Thoracic aorta (tissue), 2 donors: ENCODE results near the gene JAM2. TPM values are rescaled to one million over a fixed set of nuclear protein-coding genes. Genes with fewer than 3 reads are reported as not detected.
A peak's percentile ranks its signal among the peaks of the same experiment; 100 is the strongest.

Experiments used
- ATAC-seq: fragments of 150-250 bp; one replicate; pipeline ENCODE4 v1.8.0; 2017; ENCODE audit warnings: low read depth; ENCODE audit not compliant: insufficient number of reproducible peaks, low FRiP score
- DNase-seq: peaks from one replicate; pipeline ENCODE4 v3.0.0-alpha.2; 2020; ENCODE audit warnings: low spot score
- H3K27ac ChIP-seq, 2 donors: fragments of 200-600 bp; sonication (generic); 1 replicate in 1 of 2; 2 replicates in 1 of 2; pipeline ENCODE4 v1.5.1; 2016; ENCODE audit warnings: mild to moderate bottlenecking in 2 of 2, moderate library complexity in 2 of 2
- H3K27me3 ChIP-seq: fragments of 200-600 bp; sonication (generic); replicated peaks from 2 replicates; pipeline ENCODE4 v1.6.0; 2016; ENCODE audit warnings: mild to moderate bottlenecking; ENCODE audit not compliant: insufficient read depth
- H3K36me3 ChIP-seq: fragments of 200-600 bp; sonication (generic); one replicate; pipeline ENCODE4 v1.5.1; 2016
- H3K4me1 ChIP-seq, 2 donors: fragments of 200-600 bp; sonication (generic); 1 replicate in 1 of 2; 2 replicates in 1 of 2; pipeline versions ENCODE4 v1.5.1 to v1.6.0; 2016; ENCODE audit warnings: low read depth in 2 of 2, mild to moderate bottlenecking in 1 of 2; ENCODE audit not compliant: control insufficient read depth in 1 of 2
- H3K4me3 ChIP-seq: fragments of 200-600 bp; sonication (generic); 2 replicates; pipeline ENCODE4 v1.5.1; 2016; ENCODE audit warnings: mild to moderate bottlenecking
- H3K9me3 ChIP-seq: fragments of 200-600 bp; sonication (generic); 2 replicates; pipeline ENCODE4 v1.5.1; 2016
- total RNA-seq, 2 donors: library from RNA; depleted of rRNA; stranded (reverse); fragments of >200 nt; gene quantifications; one replicate each; pipeline versions ENCODE4 v1.1.0 to v1.2.3, GENCODE V29; 2016
- TF ChIP-seq, protein P1 (sequence below): fragments of 200-600 bp; sonication (generic); IDR thresholded peaks from one replicate; pipeline ENCODE4 v1.5.1; 2019; ENCODE audit warnings: antibody characterized with exemption

Gene JAM2
- total RNA-seq, 2 donors from 2014 or later = 10.2 to 20.9 TPM

GRCh38 chr21:25626757-25627156 lies 12.3 kb upstream of the JAM2 start:
- H3K27ac ChIP-seq = no peak overlapping the region
- H3K27me3 ChIP-seq = no peaks in the 10 kb centered on the region
- no peaks in the 10 kb centered on the region for H3K4me1 ChIP-seq
- TF ChIP-seq, protein P1, sequence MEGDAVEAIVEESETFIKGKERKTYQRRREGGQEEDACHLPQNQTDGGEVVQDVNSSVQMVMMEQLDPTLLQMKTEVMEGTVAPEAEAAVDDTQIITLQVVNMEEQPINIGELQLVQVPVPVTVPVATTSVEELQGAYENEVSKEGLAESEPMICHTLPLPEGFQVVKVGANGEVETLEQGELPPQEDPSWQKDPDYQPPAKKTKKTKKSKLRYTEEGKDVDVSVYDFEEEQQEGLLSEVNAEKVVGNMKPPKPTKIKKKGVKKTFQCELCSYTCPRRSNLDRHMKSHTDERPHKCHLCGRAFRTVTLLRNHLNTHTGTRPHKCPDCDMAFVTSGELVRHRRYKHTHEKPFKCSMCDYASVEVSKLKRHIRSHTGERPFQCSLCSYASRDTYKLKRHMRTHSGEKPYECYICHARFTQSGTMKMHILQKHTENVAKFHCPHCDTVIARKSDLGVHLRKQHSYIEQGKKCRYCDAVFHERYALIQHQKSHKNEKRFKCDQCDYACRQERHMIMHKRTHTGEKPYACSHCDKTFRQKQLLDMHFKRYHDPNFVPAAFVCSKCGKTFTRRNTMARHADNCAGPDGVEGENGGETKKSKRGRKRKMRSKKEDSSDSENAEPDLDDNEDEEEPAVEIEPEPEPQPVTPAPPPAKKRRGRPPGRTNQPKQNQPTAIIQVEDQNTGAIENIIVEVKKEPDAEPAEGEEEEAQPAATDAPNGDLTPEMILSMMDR = no peak
- DNase-seq = no peak
- H3K4me3 ChIP-seq = no peak overlapping the region
- no peak for ATAC-seq
- no peaks in the 10 kb centered on the region for H3K9me3 ChIP-seq
- H3K36me3 ChIP-seq = no peaks in the 10 kb centered on the region

GRCh38 chr21:25632296-25632695 lies 6.8 kb upstream of the JAM2 start:
- Histone ChIP-seq H3K4me3 (no peak overlapping the region), H3K4me1 (no peaks in the 10 kb centered on the region), H3K9me3 (no peaks in the 10 kb centered on the region), H3K27me3 (no peaks in the 10 kb centered on the region), H3K36me3 (no peaks in the 10 kb centered on the region), H3K27ac (no peak overlapping the region)
- ATAC-seq = no peak
- TF ChIP-seq, protein P1 = no peak
- no peak for DNase-seq

- H3K4me1 ChIP-seq = peaks cover 0 to 6% of the 10 kb centered on the region in 2 donors
- TF ChIP-seq, protein P1 = no peak
- no peak for DNase-seq
- ATAC-seq = no peak
- H3K4me3 ChIP-seq = no peak overlapping the region
- H3K27me3 ChIP-seq = no peaks in the 10 kb centered on the region
- H3K27ac ChIP-seq = no peak overlapping the region
- H3K9me3 ChIP-seq = no peaks in the 10 kb centered on the region
- H3K36me3 ChIP-seq = no peaks in the 10 kb centered on the region
These were observed 3.7 kb upstream of the JAM2 start for GRCh38 chr21:25635310-25635709.

DNA sequence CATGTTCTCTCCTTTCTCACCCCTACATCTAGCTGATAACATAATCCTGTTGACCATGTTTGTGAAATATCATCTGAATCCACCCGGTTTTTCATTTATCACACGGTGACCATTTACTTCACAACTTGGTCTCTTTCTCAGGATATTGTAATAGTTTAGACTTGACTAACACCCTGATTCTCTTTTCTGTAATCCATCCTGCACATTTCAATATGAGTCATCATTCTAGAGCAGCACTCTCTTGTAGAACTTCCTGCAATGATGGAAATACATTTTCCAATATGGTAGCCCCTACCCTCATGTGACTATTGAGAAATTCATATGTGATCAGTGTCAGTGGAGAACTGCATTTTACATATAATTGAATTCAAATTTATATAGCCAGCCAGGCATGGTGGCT lies 2.3 kb upstream of the JAM2 start:
- no peak for ATAC-seq
- Histone ChIP-seq H3K9me3 (no peaks in the 10 kb centered on the region), H3K27ac (no peak overlapping the region), H3K27me3 (no peaks in the 10 kb centered on the region), H3K4me1 (peaks cover 0 to 10% of the 10 kb centered on the region in 2 donors), H3K36me3 (no peaks in the 10 kb centered on the region), H3K4me3 (no peak overlapping the region)
- TF ChIP-seq, protein P1 = no peak
- DNase-seq = no peak

DNA sequence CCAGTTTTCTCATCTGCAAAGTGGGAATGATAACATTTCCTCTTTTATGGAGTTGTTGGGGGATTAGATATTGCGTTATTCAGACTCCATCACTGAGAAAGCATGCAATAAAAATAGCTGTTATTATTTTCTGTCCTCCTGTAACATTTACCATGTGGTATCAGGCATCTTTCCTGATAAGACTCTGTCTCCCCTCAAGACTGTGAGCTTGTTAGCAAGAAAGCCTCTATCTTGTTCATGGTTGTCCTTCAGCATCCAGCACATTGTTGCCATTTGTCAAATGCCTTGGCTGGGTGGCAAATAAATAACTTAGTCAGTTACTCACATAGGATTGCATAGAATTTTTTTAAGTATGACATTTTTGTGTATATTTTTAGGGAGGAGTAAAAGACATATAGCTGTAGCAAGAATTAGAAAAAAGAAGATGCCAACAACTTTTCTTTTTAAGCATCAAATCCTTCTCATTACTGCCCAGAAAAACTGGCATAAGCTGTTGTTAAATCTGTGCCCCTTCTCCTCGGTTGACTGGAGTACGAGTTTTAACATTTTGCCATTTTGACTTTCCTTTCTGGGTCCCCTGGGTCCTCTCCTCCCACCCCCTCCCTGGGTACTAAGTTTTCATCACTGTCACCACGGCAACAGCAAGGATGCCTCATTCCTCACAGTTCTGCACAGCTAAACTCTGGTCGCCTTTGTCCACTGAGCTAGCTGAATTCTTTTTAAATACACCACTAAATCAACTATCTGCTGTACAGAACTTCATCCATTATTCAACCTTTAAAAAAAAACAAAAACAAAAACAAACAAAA lies 1.0 kb upstream of the JAM2 start:
- Histone ChIP-seq H3K36me3 (no peaks in the 10 kb centered on the region), H3K27ac (no peak overlapping the region), H3K4me3 (peak overlapping the region; percentile 88), H3K9me3 (no peaks in the 10 kb centered on the region), H3K27me3 (no peaks in the 10 kb centered on the region), H3K4me1 (peaks cover 0 to 10% of the 10 kb centered on the region in 2 donors)
- DNase-seq = no peak
- ATAC-seq = no peak
- TF ChIP-seq, protein P1 = no peak
